IMR-90 (cell line): ENCODE measurements around the gene UBA1. TPM values are rescaled to one million over a fixed set of nuclear protein-coding genes. Genes with fewer than 3 reads are reported as not detected.

Experiments used
- ATAC-seq: fragments of 200-7000 bp; cut with Tn5 transposase; 2 replicates; pipeline ENCODE4 v1.9.1; 2020; ENCODE audit warnings: low read depth, mild to moderate bottlenecking, moderate library complexity
- BruUV-seq: library from RNA; stranded (reverse); fragments of 400-500 nt; replicated peaks from 2 replicates; lab custom pipeline; 2021; lab: Mats Ljungman, UMichigan
- CTCF ChIA-PET: fragments of 300-600 bp; formaldehyde crosslinking; extraction: SDS; loops from one replicate; lab custom pipeline; 2021; ENCODE audit warnings: antibody characterized with exemption; lab: Yijun Ruan, JAX
- POLR2A ChIA-PET: fragments of 300-600 bp; sonication (Branson Sonifier 250); formaldehyde crosslinking; loops from one replicate; lab custom pipeline; 2022; ENCODE audit warnings: antibody characterized with exemption; ENCODE audit not compliant: unreplicated experiment; lab: Charles Lee
- DNase-seq: peaks from one replicate; pipeline ENCODE4 v3.0.0; 2013
- H2AFZ ChIP-seq: replicated peaks from 2 replicates; pipeline ENCODE3; 2013; ENCODE audit warnings: low read length, mild to moderate bottlenecking; ENCODE audit not compliant: poor library complexity
- H2AK5ac ChIP-seq: 2 replicates; pipeline ENCODE4 v1.6.1; 2013; ENCODE audit warnings: low read depth, low read length, inconsistent platforms
- H2AK9ac ChIP-seq: replicated peaks from 2 replicates; pipeline ENCODE3; 2013; ENCODE audit warnings: mild to moderate bottlenecking, low read depth, low read length, moderate library complexity; ENCODE audit not compliant: poor library complexity
- H2BK120ac ChIP-seq: 2 replicates; pipeline ENCODE4 v1.6.1; 2013; ENCODE audit warnings: low read depth, low read length, inconsistent platforms
- H2BK15ac ChIP-seq: 3 replicates; pipeline ENCODE4 v1.6.1; 2013; ENCODE audit warnings: low read depth, low read length, inconsistent platforms
- H2BK20ac ChIP-seq: 2 replicates; pipeline ENCODE4 v1.6.1; 2013; ENCODE audit warnings: low read depth, mild to moderate bottlenecking, inconsistent platforms, low read length, moderate library complexity
- H2BK5ac ChIP-seq: 2 replicates; pipeline ENCODE4 v1.6.1; 2013; ENCODE audit warnings: mild to moderate bottlenecking, low read depth, low read length, inconsistent platforms; ENCODE audit not compliant: poor library complexity, severe bottlenecking
- H3K14ac ChIP-seq: replicated peaks from 2 replicates; pipeline ENCODE4 v1.6.1; 2013; ENCODE audit warnings: low read depth, low read length, inconsistent platforms
- H3K18ac ChIP-seq: 2 replicates; pipeline ENCODE4 v1.6.1; 2013; ENCODE audit warnings: low read depth, low read length, control low read depth
- H3K23ac ChIP-seq: 2 replicates; pipeline ENCODE4 v1.6.1; 2013; ENCODE audit warnings: low read depth, low read length, inconsistent platforms
- H3K27ac ChIP-seq: 2 replicates; pipeline ENCODE4 v1.5.1; 2013; ENCODE audit warnings: mild to moderate bottlenecking, control low read depth, low read length; ENCODE audit not compliant: insufficient read depth
- H3K27me3 ChIP-seq: 2 replicates; pipeline ENCODE4 v1.6.1; 2013; ENCODE audit warnings: low read length; ENCODE audit not compliant: control insufficient read depth, insufficient read depth
- H3K36me3 ChIP-seq: 2 replicates; pipeline ENCODE4 v1.6.1; 2013; ENCODE audit warnings: low read length, mixed read lengths; ENCODE audit not compliant: control insufficient read depth, insufficient read depth
- H3K4ac ChIP-seq: 2 replicates; pipeline ENCODE4 v1.6.1; 2013; ENCODE audit warnings: low read depth, low read length, inconsistent platforms
- H3K4me1 ChIP-seq: 2 replicates; pipeline ENCODE4 v1.6.1; 2013; ENCODE audit warnings: low read length, mixed read lengths; ENCODE audit not compliant: control insufficient read depth, insufficient read depth
- H3K4me2 ChIP-seq: 2 replicates; pipeline ENCODE4 v1.6.1; 2013; ENCODE audit warnings: low read depth, mild to moderate bottlenecking, control low read depth, low read length, moderate library complexity
- H3K4me3 ChIP-seq: 2 replicates; pipeline ENCODE4 v1.5.1; 2013; ENCODE audit warnings: low read depth, mild to moderate bottlenecking, control low read depth, low read length, moderate library complexity; ENCODE audit not compliant: insufficient read depth
- H3K56ac ChIP-seq: 2 replicates; pipeline ENCODE4 v1.6.1; 2013; ENCODE audit warnings: low read length, inconsistent platforms; ENCODE audit not compliant: insufficient read depth; ENCODE audit errors: extremely low read depth
- H3K79me1 ChIP-seq, 2 experiments: 2 replicates each; pipeline ENCODE4 v1.6.1; 2013; ENCODE audit warnings: low read length in 2 of 2, inconsistent platforms in 1 of 2, low read depth in 1 of 2
- H3K9ac ChIP-seq: 2 replicates; pipeline ENCODE4 v1.6.1; 2013; ENCODE audit warnings: low read depth, low read length, control low read depth
- H3K9me1 ChIP-seq: 2 replicates; pipeline ENCODE4 v1.6.1; 2013; ENCODE audit warnings: low read length, inconsistent platforms; ENCODE audit not compliant: insufficient read depth
- H3K9me3 ChIP-seq: 2 replicates; pipeline ENCODE4 v1.6.1; 2013; ENCODE audit warnings: low read length; ENCODE audit not compliant: control insufficient read depth, insufficient read depth
- H4K20me1 ChIP-seq: 2 replicates; pipeline ENCODE4 v1.6.1; 2013; ENCODE audit warnings: low read length, inconsistent platforms; ENCODE audit not compliant: insufficient read depth
- H4K5ac ChIP-seq: 2 replicates; pipeline ENCODE4 v1.6.1; 2013; ENCODE audit warnings: mild to moderate bottlenecking, low read depth, low read length, control low read depth
- H4K8ac ChIP-seq, 2 experiments: 2 replicates each; pipeline ENCODE4 v1.6.1; 2013; ENCODE audit warnings: low read depth in 2 of 2, low read length in 2 of 2, control low read depth in 1 of 2, inconsistent platforms in 1 of 2
- H4K91ac ChIP-seq: 2 replicates; pipeline ENCODE4 v1.6.1; 2013; ENCODE audit warnings: low read depth, low read length, inconsistent platforms; ENCODE audit not compliant: insufficient read depth
- BHLHE40 ChIP-seq: fragments of 150-350 bp; IDR thresholded peaks from 2 replicates; pipeline ENCODE4 v1.6.1; 2016; ENCODE audit warnings: mild to moderate bottlenecking, low read depth, low read length
- CEBPB ChIP-seq: IDR thresholded peaks from 2 replicates; pipeline ENCODE4 v1.6.1; 2012; ENCODE audit warnings: low read depth, low read length, improper control_type of control experiment
- CHD1 ChIP-seq: IDR thresholded peaks from 2 replicates; pipeline ENCODE4 v1.6.1; 2012; ENCODE audit warnings: low read depth, low read length, improper control_type of control experiment
- FOS ChIP-seq: fragments of 150-350 bp; IDR thresholded peaks from 2 replicates; pipeline ENCODE4 v1.6.1; 2016; ENCODE audit warnings: low read depth, low read length
- MAFK ChIP-seq: IDR thresholded peaks from 2 replicates; pipeline ENCODE4 v1.6.1; 2012; ENCODE audit warnings: low read depth, low read length, improper control_type of control experiment
- MAZ ChIP-seq: IDR thresholded peaks from 2 replicates; pipeline ENCODE4 v1.6.1; 2012; ENCODE audit warnings: low read depth, mild to moderate bottlenecking, low read length, improper control_type of control experiment, moderate library complexity, borderline replicate concordance
- MXI1 ChIP-seq: IDR thresholded peaks from 2 replicates; pipeline ENCODE4 v1.6.1; 2012; ENCODE audit warnings: low read depth, mild to moderate bottlenecking, low read length, moderate library complexity, borderline replicate concordance
- NFE2L2 ChIP-seq: fragments of 150-350 bp; IDR thresholded peaks from 2 replicates; pipeline ENCODE4 v1.6.1; 2016; ENCODE audit warnings: low read depth, mild to moderate bottlenecking, low read length
- POLR2A ChIP-seq: IDR thresholded peaks from 2 replicates; pipeline ENCODE4 v1.6.1; 2012; ENCODE audit warnings: mild to moderate bottlenecking, low read depth, low read length
- RAD21 ChIP-seq: IDR thresholded peaks from 2 replicates; pipeline ENCODE4 v1.6.1; 2012; ENCODE audit warnings: low read length, improper control_type of control experiment
- RCOR1 ChIP-seq: IDR thresholded peaks from 2 replicates; pipeline ENCODE4 v1.6.1; 2012; ENCODE audit warnings: mild to moderate bottlenecking, low read length, improper control_type of control experiment; ENCODE audit not compliant: insufficient replicate concordance
- RFX5 ChIP-seq: IDR thresholded peaks from 2 replicates; pipeline ENCODE4 v1.8.0; 2012; ENCODE audit warnings: low read depth, mild to moderate bottlenecking, low read length, moderate library complexity
- SMC3 ChIP-seq: fragments of 150-350 bp; IDR thresholded peaks from 2 replicates; pipeline ENCODE4 v1.6.1; 2016; ENCODE audit warnings: low read depth, mild to moderate bottlenecking, antibody characterized with exemption, low read length, moderate library complexity
- WGBS, 2 experiments: methylation state at CpG; one replicate each; pipeline versions ENCODE4 v1.1.5 to v1.1.7; 2013; ENCODE audit warnings: missing lambda C conversion rate in 2 of 2; ENCODE audit not compliant: insufficient read length in 1 of 2; ENCODE audit errors: extremely low coverage in 2 of 2; 5-methylcytosine and 5-hydroxymethylcytosine counted together
- dilution Hi-C: fragments of 300-500 bp; cut with HindIII; formaldehyde crosslinking; loops from one replicate; pipeline ENCODE4 v1.14.3; 2018; ENCODE audit warnings: low sequenced_read_pairs; ENCODE audit not compliant: unreplicated experiment
- in situ Hi-C: fragments of 300-500 bp; cut with MboI; formaldehyde crosslinking; loops from 3 replicates; pipeline ENCODE4 v1.14.3; 2019; ENCODE audit warnings: low sequenced_read_pairs, inconsistent platforms, mixed read lengths
- intact Hi-C: fragments of 100-400 bp; cut with micrococcal nuclease; formaldehyde crosslinking; loops from 2 replicates; pipeline ENCODE4 v1.10.0; 2022
- polyA plus RNA-seq, 3 experiments: library from polyadenylated mRNA; depleted of rRNA; stranded (reverse); fragments of >200 nt; gene quantifications; 2 replicates each; pipeline ENCODE4 v1.2.3, GENCODE V29; 2012; ENCODE audit warnings: low replicate concordance in 1 of 3
- total RNA-seq: library from RNA; depleted of rRNA; stranded (reverse); fragments of >200 nt; gene quantifications from 2 replicates; pipeline ENCODE4 v1.2.3, GENCODE V29; 2012
- TF ChIP-seq, protein P1 (sequence below): conservative IDR thresholded peaks from 2 replicates; pipeline ENCODE4 v1.5.1; 2012; ENCODE audit warnings: mild to moderate bottlenecking, low read depth, low read length, improper control_type of control experiment
- TF ChIP-seq, protein P2 (sequence below): fragments of 150-350 bp; IDR thresholded peaks from 2 replicates; pipeline ENCODE4 v1.6.1; 2016; ENCODE audit warnings: low read depth, mild to moderate bottlenecking, low read length, moderate library complexity, borderline replicate concordance
- TF ChIP-seq, protein P3 (sequence below): fragments of 150-350 bp; IDR thresholded peaks from 2 replicates; pipeline ENCODE4 v1.6.1; 2017; ENCODE audit warnings: mild to moderate bottlenecking, antibody characterized with exemption, low read length, low read depth

Gene UBA1
- total and polyA plus RNA-seq, 2 of the 4 experiments (the other 2 are of a cell fraction): 299 to 343 TPM

DNA sequence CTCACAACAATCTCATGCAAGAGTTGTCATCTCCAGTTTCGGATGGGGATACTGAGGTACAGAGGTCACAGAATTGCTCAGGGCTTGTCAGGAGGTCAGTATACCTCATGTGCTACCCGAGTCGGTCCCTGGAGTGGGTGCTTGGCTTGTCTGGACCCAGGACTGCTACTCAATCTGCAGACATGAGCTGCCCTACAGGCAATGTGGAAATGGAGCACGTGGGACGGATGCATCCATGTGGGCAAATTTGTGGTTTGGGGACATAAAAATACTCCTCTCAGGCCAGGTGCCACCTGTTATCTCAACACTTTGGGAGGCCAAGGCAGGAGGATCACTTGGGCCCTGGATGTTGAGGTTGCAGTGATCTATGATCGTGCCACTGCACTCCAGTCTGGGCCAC lies 54.9 kb downstream of the UBA1 start:
- Histone ChIP-seq H3K9me3 (no peaks in the 10 kb centered on the region; the same call in 1 of the 2 replicates), H3K4me3 (no peak overlapping the region), H2BK120ac (no peak overlapping the region), H3K36me3 (peaks cover 22% of the 10 kb centered on the region), H4K5ac (no peak overlapping the region), H4K20me1 (no peaks in the 10 kb centered on the region; the same call in none of the 2 replicates), H3K14ac (no peak overlapping the region), H3K27ac (no peak overlapping the region), H3K4me1 (no peaks in the 10 kb centered on the region), H3K79me1 (no peaks in the 10 kb centered on the region), H3K27me3 (peaks cover 17% of the 10 kb centered on the region), H2BK5ac (no peak overlapping the region), H2AFZ (no peak overlapping the region), H3K23ac (no peak overlapping the region), H3K18ac (no peak overlapping the region), H4K8ac (no peak overlapping the region), H2AK9ac (no peak overlapping the region), H3K4me2 (no peak overlapping the region), H3K56ac (no peak overlapping the region), H2BK20ac (no peak overlapping the region), H2AK5ac (no peak overlapping the region), H3K9ac (no peak overlapping the region), H3K4ac (no peak overlapping the region), H3K9me1 (no peaks in the 10 kb centered on the region), H2BK15ac (no peak overlapping the region), H4K91ac (no peak overlapping the region)
- intact Hi-C loops (no loop called here), in situ Hi-C loops (no loop called here), dilution Hi-C loops (no loop called here)
- BruUV-seq: no TSS peak
- no peak for DNase-seq
- no peak for ATAC-seq
- WGBS, 2 experiments: 100% methylated on average over 2 of the region's 6 CpGs; no CpG with 5 or more reads in 1 of the 2 experiments
- ChIA-PET CTCF (no interaction called here), POLR2A (no interaction called here)
- TF ChIP-seq FOS: no peak
- TF ChIP-seq MXI1: no peak
- TF ChIP-seq, protein P1, sequence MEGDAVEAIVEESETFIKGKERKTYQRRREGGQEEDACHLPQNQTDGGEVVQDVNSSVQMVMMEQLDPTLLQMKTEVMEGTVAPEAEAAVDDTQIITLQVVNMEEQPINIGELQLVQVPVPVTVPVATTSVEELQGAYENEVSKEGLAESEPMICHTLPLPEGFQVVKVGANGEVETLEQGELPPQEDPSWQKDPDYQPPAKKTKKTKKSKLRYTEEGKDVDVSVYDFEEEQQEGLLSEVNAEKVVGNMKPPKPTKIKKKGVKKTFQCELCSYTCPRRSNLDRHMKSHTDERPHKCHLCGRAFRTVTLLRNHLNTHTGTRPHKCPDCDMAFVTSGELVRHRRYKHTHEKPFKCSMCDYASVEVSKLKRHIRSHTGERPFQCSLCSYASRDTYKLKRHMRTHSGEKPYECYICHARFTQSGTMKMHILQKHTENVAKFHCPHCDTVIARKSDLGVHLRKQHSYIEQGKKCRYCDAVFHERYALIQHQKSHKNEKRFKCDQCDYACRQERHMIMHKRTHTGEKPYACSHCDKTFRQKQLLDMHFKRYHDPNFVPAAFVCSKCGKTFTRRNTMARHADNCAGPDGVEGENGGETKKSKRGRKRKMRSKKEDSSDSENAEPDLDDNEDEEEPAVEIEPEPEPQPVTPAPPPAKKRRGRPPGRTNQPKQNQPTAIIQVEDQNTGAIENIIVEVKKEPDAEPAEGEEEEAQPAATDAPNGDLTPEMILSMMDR: no peak
- TF ChIP-seq NFE2L2: no peak
- TF ChIP-seq CEBPB: no peak
- TF ChIP-seq, protein P2, sequence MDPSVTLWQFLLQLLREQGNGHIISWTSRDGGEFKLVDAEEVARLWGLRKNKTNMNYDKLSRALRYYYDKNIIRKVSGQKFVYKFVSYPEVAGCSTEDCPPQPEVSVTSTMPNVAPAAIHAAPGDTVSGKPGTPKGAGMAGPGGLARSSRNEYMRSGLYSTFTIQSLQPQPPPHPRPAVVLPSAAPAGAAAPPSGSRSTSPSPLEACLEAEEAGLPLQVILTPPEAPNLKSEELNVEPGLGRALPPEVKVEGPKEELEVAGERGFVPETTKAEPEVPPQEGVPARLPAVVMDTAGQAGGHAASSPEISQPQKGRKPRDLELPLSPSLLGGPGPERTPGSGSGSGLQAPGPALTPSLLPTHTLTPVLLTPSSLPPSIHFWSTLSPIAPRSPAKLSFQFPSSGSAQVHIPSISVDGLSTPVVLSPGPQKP: no peak
- no peak for TF ChIP-seq POLR2A
- TF ChIP-seq CHD1: no peak
- no peak for TF ChIP-seq MAZ
- no peak for TF ChIP-seq RAD21
- TF ChIP-seq BHLHE40: no peak
- TF ChIP-seq RFX5: no peak
- TF ChIP-seq, protein P3, sequence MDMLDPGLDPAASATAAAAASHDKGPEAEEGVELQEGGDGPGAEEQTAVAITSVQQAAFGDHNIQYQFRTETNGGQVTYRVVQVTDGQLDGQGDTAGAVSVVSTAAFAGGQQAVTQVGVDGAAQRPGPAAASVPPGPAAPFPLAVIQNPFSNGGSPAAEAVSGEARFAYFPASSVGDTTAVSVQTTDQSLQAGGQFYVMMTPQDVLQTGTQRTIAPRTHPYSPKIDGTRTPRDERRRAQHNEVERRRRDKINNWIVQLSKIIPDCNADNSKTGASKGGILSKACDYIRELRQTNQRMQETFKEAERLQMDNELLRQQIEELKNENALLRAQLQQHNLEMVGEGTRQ: no peak
- no peak for TF ChIP-seq SMC3
- no peak for TF ChIP-seq RCOR1
- no peak for TF ChIP-seq MAFK
